ENCODE data around the gene SP100.
A peak's percentile ranks its signal among the peaks of the same experiment; 100 is the strongest.
"Not testable (repeated sequence)": the region's sequence is repeated elsewhere in the genome, so short reads cannot be mapped to it uniquely, and the experiment has no call there.

SP100 gene

GRCh38 chr2:230471074-230471473 lies 55.1 kb downstream of the SP100 start:
- no peak for DNase-seq

GRCh38 chr2:230472621-230473018 lies 56.6 kb downstream of the SP100 start:
- peak; percentile 25 for DNase-seq

GRCh38 chr2:230473378-230473777 lies 57.4 kb downstream of the SP100 start:
- no peak for DNase-seq

- DNase-seq: no peak
These were observed 59.1 kb downstream of the SP100 start for GRCh38 chr2:230475143-230475542.

- no peak for DNase-seq
These were observed 69.9 kb downstream of the SP100 start for GRCh38 chr2:230485801-230486341.

GRCh38 chr2:230491219-230491618 lies 75.2 kb downstream of the SP100 start:
- not testable (repeated sequence) for DNase-seq

GRCh38 chr2:230492107-230492506 lies 76.1 kb downstream of the SP100 start:
- DNase-seq: no peak

- DNase-seq: no peak
These were observed 79.0 kb downstream of the SP100 start for GRCh38 chr2:230494980-230495379.

GRCh38 chr2:230496891-230497290 lies 80.9 kb downstream of the SP100 start:
- DNase-seq: no peak

- DNase-seq: no peak
These were observed 82.6 kb downstream of the SP100 start for GRCh38 chr2:230498506-230499107.

GRCh38 chr2:230502593-230502992 lies 86.6 kb downstream of the SP100 start:
- DNase-seq: no peak

GRCh38 chr2:230503798-230504197 lies 87.8 kb downstream of the SP100 start:
- no peak for DNase-seq

GRCh38 chr2:230505162-230505561 lies 89.2 kb downstream of the SP100 start:
- DNase-seq: no peak

- DNase-seq: no peak
These were observed 97.2 kb downstream of the SP100 start for GRCh38 chr2:230512955-230513748.

GRCh38 chr2:230520061-230520874 lies 104.3 kb downstream of the SP100 start:
- DNase-seq: no peak

GRCh38 chr2:230520875-230521155 lies 104.8 kb downstream of the SP100 start:
- no peak for DNase-seq

GRCh38 chr2:230521386-230521785 lies 105.4 kb downstream of the SP100 start:
- no peak for DNase-seq

GRCh38 chr2:230525682-230526081 lies 109.7 kb downstream of the SP100 start:
- no peak for DNase-seq

GRCh38 chr2:230537531-230537976 lies 121.6 kb downstream of the SP100 start:
- DNase-seq: no peak

- DNase-seq: no peak
These were observed 124.3 kb downstream of the SP100 start for GRCh38 chr2:230540332-230540731.

- DNase-seq: no peak
These were observed 126.0 kb downstream of the SP100 start for GRCh38 chr2:230541934-230542380.

GRCh38 chr2:230542751-230543150 lies 126.8 kb downstream of the SP100 start:
- no peak for DNase-seq

- DNase-seq: no peak
These were observed 136.2 kb downstream of the SP100 start for GRCh38 chr2:230552181-230552580.

- no peak for DNase-seq
These were observed 141.1 kb downstream of the SP100 start for GRCh38 chr2:230557065-230557464.
